ENCODE results near the gene RTN4RL2.

Gene RTN4RL2

GRCh38 chr11:57463671-57464538, 3.6 kb downstream of the RTN4RL2 start:
- no peak for DNase-seq

DNA sequence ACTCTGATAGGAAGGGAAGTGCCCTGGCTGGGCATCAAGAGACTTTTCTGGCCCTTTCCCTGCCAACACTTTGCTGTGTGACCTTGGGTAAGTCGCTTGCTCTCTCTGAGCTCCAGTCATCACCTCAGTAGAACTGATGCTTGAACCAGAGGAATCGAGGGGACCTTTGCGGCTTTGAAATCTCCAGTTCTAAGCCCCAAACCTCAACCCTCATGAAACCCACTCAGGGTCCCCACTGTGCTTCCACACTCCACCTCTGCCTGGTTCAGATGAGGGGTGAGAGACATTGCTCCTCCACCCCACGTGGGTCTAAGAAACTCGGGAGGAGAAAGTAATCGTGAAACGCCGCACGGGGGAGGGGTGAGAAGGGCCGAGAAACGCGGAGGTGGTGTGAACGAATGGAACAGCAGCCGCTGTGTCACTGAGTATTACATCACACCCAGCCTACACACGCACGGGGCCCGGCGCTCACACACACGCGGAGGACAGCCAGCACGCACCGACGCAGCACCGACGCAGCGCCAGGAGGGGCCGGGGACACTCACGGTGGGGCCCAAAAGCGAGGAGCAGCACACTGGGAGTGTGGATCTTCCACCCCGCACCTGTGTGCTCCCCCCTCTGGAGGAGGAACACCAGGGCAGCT, 4.3 kb downstream of the RTN4RL2 start:
- DNase-seq = no peak

DNA sequence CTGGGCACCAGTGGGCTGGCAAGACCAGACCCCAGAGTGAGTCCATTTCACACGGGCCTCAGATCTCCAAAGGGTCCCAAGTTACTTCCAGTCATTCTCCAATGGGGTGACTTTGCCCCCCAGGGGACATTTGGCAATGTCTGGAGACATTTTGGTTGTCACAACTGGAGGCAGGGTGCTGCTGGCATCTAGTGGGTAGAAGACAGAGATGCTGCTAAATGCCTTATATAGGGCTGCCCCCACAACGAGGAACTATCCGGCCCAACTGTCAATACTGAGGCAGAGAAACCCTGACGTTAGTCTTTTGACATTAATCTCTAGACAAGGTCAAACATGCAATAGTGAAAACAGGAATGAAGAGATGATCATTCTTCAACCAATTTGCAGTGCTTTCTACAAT, 6.4 kb downstream of the RTN4RL2 start:
- no peak for DNase-seq

GRCh38 chr11:57467508-57468157, 7.3 kb downstream of the RTN4RL2 start:
- peak; percentile 31 for DNase-seq

- DNase-seq = no peak
Measured at GRCh38 chr11:57468276-57468675, 7.9 kb downstream of the RTN4RL2 start.

DNA sequence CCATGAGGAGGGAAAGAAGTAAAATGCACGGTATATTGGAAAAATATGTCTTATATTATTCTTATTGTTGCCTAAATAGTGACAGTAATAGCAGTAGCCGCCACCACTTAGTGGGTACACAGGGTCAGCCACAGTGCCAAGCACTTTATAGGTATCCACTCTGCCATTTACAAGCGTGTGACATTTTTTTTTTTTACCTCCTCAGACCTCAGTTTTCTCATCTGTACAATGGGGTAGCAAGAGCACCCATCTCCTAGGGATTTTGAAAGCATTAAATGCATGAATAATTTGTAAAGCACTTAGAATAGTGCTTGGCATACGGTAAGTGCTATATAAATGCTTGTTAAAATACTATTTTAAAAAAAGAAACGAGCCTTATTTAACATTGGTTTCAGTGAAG, 8.9 kb downstream of the RTN4RL2 start:
- DNase-seq = no peak

- DNase-seq = peak; percentile 52
Measured at GRCh38 chr11:57471496-57471895, 11.2 kb downstream of the RTN4RL2 start.

DNA sequence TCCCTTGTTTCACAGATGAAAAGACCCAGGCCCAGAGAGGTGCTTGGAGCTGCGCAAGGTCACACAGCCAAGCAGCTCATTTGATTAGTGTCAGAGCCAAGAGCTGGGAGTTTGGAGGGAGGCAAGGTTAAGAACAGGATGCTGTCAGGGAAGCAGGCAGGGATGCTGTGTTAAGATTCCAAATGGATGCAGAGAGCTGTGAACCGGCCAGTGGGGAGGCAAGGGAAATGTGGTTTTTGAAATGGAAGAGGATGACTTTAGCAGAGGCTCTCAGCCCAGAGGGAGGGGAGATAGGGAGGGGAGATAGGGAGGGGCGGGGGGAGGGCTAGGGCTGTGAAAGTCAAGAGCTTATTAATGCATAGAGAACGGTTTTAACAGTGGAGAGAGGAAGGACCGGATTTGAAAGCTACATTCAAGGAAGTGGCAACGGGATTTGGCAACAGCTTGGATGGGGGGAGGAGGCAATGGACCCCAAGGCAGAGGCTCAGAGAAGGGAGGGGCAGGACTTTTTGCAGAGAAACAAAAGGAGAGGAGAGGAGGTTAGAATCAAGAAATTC, 13.0 kb downstream of the RTN4RL2 start:
- DNase-seq = no peak

DNA sequence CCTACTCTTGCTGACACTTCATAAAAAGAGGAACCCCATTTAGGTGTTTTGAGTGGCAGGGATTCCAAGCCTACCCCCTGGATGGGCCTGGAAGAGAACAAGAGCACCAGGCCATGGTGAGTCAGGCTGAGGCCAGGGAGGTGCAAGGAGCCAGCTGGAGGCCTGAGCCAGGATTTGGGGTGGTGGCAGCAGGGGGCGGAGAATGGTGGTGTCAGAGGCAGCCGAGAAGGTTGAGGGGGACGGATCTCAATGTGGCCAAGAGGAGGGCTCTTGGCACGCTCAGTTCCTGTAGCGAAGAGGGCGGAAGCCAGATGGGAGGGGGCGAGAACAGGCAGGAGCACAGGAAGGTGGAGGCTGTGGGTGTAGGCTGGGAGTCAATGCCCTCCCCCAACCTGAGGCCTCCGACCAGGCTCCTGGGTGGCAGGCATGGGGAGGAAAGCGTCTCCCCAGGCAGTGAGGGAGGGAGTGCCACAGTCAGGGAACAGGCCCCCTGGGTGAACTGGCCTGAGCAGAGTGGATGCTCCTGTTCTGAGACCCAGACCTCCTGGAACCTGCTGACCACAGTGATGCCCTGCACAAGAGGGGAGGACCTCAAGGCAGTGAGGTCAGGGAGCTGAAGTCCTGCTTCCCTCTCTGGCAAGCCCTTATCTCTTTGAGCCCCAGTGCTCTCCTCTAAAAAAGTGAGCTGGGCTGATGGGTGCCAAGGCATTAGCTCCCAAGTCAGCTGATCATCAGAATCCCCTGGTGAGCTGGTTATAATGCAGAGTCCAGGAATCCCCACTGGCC, 13.9 kb downstream of the RTN4RL2 start:
- DNase-seq = no peak

DNA sequence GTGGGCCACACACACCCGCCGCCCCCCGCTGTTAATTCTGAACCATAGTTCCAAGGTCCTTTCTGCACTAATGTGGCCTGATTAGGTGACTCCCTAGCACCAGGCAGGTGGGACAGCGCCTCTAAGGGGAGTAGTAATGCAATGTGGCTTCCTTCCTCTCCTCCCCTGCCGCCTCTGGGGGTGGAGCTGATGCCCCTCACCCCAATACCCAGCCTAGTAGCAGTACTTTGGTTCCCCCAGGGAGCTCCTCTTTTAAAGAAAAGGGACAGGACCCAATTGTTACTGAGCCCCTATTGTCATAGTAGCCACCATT, 14.4 kb downstream of the RTN4RL2 start:
- DNase-seq = no peak

- DNase-seq = no peak
Measured at GRCh38 chr11:57475191-57475590, 14.9 kb downstream of the RTN4RL2 start.

- DNase-seq = no peak
Measured at GRCh38 chr11:57475671-57476046, 15.3 kb downstream of the RTN4RL2 start.

DNA sequence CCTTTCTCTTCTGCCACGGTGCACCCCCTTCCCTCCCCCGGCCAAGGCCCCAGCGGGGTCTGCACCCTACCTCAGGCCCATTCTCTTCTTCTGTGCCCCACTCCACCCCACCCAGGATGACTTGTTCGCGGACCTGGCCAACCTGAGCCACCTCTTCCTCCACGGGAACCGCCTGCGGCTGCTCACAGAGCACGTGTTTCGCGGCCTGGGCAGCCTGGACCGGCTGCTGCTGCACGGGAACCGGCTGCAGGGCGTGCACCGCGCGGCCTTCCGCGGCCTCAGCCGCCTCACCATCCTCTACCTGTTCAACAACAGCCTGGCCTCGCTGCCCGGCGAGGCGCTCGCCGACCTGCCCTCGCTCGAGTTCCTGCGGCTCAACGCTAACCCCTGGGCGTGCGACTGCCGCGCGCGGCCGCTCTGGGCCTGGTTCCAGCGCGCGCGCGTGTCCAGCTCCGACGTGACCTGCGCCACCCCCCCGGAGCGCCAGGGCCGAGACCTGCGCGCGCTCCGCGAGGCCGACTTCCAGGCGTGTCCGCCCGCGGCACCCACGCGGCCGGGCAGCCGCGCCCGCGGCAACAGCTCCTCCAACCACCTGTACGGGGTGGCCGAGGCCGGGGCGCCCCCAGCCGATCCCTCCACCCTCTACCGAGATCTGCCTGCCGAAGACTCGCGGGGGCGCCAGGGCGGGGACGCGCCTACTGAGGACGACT, 15.9 kb downstream of the RTN4RL2 start:
- no peak for DNase-seq

- DNase-seq = no peak
Measured at GRCh38 chr11:57476757-57477506, 16.6 kb downstream of the RTN4RL2 start.

DNA sequence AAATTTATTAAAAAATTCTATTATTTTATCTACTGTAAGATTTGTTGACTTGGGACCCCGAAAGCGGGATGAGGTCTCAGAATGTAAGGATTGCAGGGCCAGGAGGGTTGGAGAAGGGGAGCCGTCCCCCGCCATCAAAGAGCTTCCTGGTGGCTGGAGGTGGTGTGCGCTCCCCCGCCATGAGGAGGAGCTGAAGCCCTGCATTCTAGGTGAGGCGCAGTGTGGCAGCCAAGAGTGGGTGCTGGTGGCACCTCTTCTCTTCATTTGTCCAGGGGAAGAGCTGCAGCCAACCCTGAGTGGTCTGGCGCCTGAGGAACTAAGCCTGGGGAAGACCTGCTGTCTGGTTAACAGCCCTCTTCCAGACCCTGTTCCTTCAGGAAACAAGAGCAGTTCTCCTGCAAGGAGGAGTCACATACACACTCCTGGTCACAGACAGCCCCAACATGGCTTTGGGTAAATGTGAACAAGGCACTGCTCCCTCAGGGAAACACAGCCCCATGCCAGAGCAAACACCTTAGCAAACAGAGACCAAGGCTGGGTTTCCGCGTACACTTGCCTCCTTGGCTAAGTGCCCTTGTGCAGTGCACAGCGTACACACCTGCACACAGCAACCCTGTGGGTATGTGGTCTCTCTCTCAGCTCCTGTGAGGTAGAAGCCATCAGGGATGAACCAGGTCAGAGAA, 17.3 kb downstream of the RTN4RL2 start:
- peak; percentile 67 for DNase-seq

GRCh38 chr11:57479021-57479663, 18.8 kb downstream of the RTN4RL2 start:
- DNase-seq = no peak

DNA sequence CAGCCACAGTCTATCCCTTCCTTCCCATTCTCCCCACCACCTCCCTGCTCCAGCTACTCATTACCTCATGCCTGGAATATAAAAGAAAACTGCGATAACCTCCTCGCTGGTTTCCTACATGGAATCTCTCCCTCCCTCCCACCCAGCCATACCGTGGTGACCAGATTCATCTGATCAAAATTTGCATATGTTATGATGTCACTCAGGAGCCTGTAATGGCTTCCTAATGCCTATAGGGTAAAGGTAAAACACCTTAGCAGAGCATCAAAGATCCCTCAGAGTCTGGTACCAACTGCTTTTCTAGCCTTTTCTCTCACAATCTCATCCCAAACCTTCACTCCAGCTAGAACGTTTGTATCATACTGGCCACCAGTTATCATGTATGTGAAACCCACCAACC, 19.6 kb downstream of the RTN4RL2 start:
- no peak for DNase-seq

- peak; percentile 23 for DNase-seq
Measured at GRCh38 chr11:57480409-57481137, 20.2 kb downstream of the RTN4RL2 start.

DNA sequence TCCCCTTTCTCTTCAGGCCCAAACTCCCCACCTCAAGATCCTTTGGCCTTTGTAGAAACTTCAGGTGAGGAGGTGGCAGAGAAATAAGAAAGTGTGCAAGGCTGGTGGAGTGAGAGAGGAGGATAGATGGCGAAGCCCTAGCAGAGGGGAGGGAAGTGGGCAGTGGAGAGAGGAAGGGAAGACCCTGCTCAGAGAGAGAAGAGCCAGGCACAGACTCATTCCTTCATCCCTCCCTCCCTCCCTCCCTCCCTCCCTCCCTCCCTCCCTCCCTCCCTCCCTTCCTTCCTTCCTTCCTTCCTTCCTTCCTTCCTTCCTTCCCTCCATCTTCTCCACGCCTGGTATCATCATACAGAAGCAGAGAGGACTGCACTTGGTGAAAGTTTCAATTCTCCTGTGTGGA, 21.0 kb downstream of the RTN4RL2 start:
- no peak for DNase-seq

Data from NCI-H2029 treated with DMSO at 0.1 percent for 48 hours (cell line).